Neuron (in vitro differentiated cells): ENCODE results near the gene C17orf78.

Experiments
- H2AFZ ChIP-seq: one replicate; pipeline ENCODE4 v1.6.1; 2013; ENCODE audit warnings: low read depth, mild to moderate bottlenecking, inconsistent platforms, low read length, moderate library complexity
- H3K27me3 ChIP-seq: one replicate; pipeline ENCODE4 v1.6.1; 2013; ENCODE audit warnings: low read length; ENCODE audit not compliant: insufficient read depth
- H3K36me3 ChIP-seq: one replicate; pipeline ENCODE4 v1.6.1; 2013; ENCODE audit warnings: low read length; ENCODE audit not compliant: insufficient read depth
- H3K4me1 ChIP-seq: one replicate; pipeline ENCODE4 v1.6.1; 2013; ENCODE audit warnings: low read length; ENCODE audit not compliant: insufficient read depth
- H3K4me3 ChIP-seq: 2 replicates; pipeline ENCODE4 v1.5.1; 2013; ENCODE audit warnings: mild to moderate bottlenecking, low read length, moderate library complexity
- H3K9me3 ChIP-seq: one replicate; pipeline ENCODE4 v1.6.1; 2013; ENCODE audit warnings: low read length

The C17orf78 gene

DNA sequence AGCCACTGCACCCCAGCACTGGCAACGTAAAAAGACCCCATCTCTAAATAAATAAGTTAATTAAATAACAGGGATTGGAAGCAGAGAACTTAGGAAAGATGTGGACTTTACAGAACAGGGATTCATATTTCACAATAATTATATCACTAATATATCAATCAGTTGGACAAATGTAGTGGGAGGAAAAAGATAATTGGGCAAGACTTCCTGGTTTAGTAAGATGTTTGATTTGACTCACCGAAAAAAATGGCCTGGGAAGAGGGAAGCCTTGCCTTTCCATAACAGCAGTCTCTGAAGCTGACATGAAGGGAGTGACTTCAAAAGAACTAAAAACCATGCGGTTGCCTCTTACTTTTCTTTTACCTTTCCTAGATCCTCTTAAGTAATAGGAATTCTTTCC, 15.2 kb upstream of the C17orf78 start:
- Histone ChIP-seq H3K36me3 (no peaks in the 10 kb centered on the region), H3K9me3 (no peaks in the 10 kb centered on the region), H3K27me3 (no peaks in the 10 kb centered on the region), H3K4me1 (peaks cover 21% of the 10 kb centered on the region), H3K4me3 (no peak overlapping the region), H2AFZ (no peak overlapping the region)

DNA sequence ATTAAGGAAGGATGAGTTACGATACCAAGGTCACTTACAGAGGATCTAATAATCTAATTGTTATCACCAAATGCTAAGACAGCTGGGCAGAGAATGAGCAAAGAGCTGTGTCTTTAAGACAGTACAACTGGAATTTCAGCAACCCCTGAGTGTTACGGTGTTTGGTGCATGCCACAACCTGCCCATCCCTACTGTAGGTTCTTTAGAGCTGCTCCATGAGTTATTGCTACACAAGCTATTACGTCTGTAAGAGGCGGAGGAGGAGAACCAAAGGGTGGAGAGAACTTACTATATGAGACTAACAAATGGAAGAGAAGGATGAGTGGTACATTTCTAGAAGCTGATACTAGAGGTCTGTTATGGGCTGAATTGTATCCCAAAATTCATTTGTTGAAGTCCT, 14.2 kb upstream of the C17orf78 start:
- Histone ChIP-seq H3K36me3 (no peaks in the 10 kb centered on the region), H2AFZ (no peak overlapping the region), H3K27me3 (no peaks in the 10 kb centered on the region), H3K9me3 (no peaks in the 10 kb centered on the region), H3K4me3 (no peak overlapping the region), H3K4me1 (peaks cover 21% of the 10 kb centered on the region)

DNA sequence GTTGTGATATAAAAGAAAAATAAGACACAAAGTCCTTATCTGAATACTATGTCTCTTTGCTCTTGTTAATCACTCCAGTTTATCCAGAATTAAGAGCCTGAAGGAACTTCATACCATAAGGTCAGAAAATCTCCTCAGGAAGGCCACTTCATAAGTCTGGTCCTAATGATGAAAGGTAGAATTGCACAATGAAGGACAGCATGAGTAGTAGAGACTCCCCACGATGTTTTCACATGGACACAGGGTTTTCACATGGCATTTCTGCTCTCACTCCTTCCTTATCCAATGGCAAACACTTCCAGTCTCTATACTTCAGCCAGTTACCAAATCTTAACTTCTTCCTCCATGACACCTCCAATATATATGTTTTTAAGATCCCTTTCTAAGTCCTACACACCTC, 10.2 kb upstream of the C17orf78 start:
- H3K4me1 ChIP-seq, result no peaks in the 10 kb centered on the region

DNA sequence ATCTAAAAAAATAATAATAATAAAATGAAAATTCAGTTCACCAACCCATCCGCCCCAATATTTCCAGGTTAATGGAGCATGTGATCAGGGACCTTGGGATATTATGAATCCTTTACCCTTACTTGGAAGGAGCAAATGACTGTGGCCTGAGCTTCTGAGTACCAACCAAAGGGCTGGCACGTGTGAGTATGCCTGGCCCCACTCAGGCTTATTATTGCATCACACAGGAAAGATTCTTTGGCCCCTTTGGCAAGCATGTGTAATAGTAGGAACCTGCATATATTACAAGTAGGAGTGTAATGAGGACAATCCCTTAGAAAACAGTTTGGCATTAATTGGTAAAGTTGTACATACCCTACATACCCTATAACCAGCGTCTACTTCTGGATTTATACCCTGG, 7.2 kb upstream of the C17orf78 start:
- Histone ChIP-seq H2AFZ (no peak overlapping the region), H3K4me1 (no peaks in the 10 kb centered on the region)

More for the DNA sequence above, 10.2 kb upstream of the C17orf78 start:
- no peaks in the 10 kb centered on the region for H3K36me3 ChIP-seq
- no peaks in the 10 kb centered on the region for H3K27me3 ChIP-seq
- H3K9me3 ChIP-seq, result no peaks in the 10 kb centered on the region
- no peak overlapping the region for H2AFZ ChIP-seq
- no peak overlapping the region for H3K4me3 ChIP-seq

DNA sequence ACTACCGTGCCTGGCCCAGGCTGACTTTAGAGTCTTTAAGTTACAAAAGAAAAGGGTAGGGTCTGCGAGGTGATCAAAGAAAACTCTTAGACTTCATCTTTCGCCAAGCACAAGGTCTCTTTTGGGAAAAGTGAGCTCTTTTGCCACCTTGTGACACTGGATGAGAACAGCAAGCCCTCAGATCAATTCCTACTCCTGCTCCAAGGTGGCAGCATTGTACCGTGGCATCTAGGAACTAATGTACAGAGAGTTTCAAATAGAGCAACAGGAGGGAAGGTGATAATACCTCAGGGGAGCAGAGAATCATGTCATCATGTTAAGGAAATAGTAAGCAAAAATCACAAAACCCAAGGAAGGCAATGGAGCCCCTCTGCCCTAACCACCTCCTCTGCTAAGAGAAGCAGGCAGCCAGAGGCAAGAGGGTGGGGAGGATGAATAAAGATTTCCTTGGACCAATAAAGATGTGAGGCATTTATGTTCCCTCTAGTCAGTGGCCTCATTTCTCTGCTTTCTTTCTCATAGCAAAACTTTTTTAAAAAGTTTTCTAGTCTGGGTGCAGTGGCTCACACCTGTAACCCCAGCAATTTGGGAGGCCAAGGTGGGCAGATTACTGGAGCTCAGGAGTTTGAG, 2.1 kb upstream of the C17orf78 start:
- Histone ChIP-seq H3K36me3 (no peaks in the 10 kb centered on the region), H3K9me3 (no peaks in the 10 kb centered on the region), H2AFZ (no peak overlapping the region), H3K4me3 (no peak overlapping the region), H3K4me1 (no peaks in the 10 kb centered on the region), H3K27me3 (no peaks in the 10 kb centered on the region)

More for the DNA sequence above, 7.2 kb upstream of the C17orf78 start:
- no peaks in the 10 kb centered on the region for H3K27me3 ChIP-seq
- H3K4me3 ChIP-seq, result no peak overlapping the region
- no peaks in the 10 kb centered on the region for H3K9me3 ChIP-seq
- no peaks in the 10 kb centered on the region for H3K36me3 ChIP-seq

DNA sequence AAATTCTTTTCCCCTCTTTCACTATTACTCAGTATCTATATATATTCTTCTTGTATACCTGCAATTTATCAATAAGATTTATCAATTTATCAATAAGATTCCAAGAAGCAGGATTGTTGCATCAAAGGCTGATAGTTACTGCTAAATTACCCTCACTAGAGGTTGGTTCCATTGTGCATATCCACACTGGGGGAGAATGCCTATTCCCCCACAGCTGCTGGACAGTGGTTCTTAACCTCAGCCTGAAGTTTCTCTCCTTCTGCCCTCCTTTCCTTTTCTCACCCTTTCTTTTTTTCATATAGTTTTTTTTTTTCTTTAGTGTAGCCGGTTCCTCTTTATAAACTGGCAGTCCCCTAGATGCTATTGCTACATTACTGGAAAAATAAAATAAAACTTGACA, 6.3 kb downstream of the C17orf78 start:
- Histone ChIP-seq H3K4me1 (no peaks in the 10 kb centered on the region), H3K9me3 (no peaks in the 10 kb centered on the region), H2AFZ (no peak overlapping the region), H3K36me3 (no peaks in the 10 kb centered on the region), H3K4me3 (no peak overlapping the region), H3K27me3 (no peaks in the 10 kb centered on the region)

DNA sequence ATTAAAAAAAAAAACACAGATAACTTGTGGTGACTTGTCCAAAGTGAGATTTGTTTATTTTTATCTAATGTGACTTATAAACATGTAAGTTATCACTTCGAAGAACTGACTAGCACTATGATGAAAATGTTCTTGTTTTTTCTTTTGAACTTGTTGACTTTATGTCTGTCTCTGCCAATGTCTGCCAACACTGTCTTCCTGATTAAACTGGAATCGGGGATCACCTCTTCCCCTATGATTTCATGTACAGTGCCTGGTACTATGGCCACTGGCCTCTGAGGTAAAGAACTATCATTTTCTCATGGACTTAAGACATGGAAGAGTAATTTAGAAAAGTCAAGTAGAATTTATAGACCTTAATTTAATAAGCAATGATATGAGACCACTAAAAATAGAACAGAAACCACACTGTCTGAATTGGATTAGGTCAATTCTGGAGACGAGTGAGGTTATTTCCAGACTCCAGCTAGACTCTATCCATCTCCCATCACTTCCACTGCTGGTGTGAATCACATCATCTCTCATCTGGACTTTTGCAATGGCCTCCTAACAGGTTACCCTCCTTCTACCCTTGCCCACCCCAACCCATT, 8.9 kb downstream of the C17orf78 start:
- no peaks in the 10 kb centered on the region for H3K9me3 ChIP-seq
- H3K27me3 ChIP-seq, result no peaks in the 10 kb centered on the region
- no peak overlapping the region for H3K4me3 ChIP-seq
- H3K36me3 ChIP-seq, result no peaks in the 10 kb centered on the region
- H3K4me1 ChIP-seq, result no peaks in the 10 kb centered on the region
- H2AFZ ChIP-seq, result no peak overlapping the region

DNA sequence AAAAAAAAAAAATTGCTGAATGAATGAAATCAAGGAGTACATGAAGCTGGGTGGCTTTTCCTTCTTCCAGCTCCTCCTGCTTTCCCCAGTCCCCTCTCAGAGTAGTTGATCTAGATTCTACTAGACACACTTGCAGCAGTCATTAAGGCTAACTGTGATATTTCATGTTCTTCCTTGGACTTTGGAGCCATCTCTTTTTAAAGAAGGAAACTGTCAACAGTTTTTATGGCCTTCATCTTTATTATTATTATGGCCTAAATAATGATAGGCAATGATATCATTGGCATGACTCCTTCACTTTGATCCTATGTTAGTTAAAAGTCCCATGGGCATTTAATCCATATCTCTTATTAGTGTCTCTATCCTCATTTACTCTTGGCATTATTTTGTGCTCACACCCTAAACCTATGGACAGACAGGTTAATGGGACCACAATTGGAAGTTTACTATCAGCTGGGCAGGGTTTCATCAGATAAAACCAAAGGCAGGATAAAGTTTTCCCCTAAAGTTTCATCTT, 9.7 kb downstream of the C17orf78 start:
- no peak overlapping the region for H3K4me3 ChIP-seq
- no peak overlapping the region for H2AFZ ChIP-seq
- no peaks in the 10 kb centered on the region for H3K27me3 ChIP-seq
- H3K9me3 ChIP-seq, result no peaks in the 10 kb centered on the region
- no peaks in the 10 kb centered on the region for H3K4me1 ChIP-seq
- no peaks in the 10 kb centered on the region for H3K36me3 ChIP-seq

DNA sequence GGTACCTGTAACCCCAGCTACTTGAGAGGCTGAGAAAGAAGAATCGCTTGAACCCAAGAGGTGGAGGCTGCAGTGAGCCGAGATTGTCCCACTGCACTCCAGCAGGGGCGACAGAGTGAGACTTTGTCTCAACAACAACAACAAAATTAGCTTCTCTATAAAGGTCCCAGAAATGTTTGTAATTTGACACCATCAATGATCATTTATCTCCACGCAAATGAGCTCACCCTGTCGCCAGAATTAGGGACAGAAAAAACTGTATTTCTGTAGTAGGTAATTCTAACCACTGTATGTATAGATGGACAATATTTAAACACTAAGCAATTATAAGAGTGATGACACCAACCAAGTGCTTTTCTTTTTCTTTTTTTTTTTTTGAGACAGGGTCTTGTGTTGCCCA, 10.7 kb downstream of the C17orf78 start:
- Histone ChIP-seq H3K27me3 (no peaks in the 10 kb centered on the region), H3K4me3 (no peak overlapping the region), H3K4me1 (no peaks in the 10 kb centered on the region), H3K9me3 (no peaks in the 10 kb centered on the region), H3K36me3 (no peaks in the 10 kb centered on the region), H2AFZ (no peak overlapping the region)

DNA sequence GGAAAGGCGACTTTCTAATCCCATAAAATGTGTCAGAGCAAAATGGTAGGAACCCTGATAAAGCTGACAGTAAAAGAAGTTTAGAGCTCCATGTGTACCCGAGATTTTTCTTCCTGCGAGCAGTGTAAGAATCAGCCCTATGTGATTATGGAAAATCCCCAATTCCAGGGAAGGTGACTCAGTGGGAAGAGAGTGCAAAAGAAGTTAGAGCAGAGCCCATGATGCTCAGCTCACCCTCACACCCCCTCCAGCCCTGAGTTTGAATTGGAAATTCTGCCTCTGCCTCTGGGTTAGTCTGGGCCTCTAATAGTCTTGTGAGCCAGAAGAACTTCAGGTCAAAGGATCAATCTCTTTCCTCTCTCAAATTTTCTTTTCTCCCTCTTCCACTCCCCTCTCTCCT, 12.5 kb downstream of the C17orf78 start:
- Histone ChIP-seq H2AFZ (no peak overlapping the region), H3K27me3 (no peaks in the 10 kb centered on the region), H3K4me3 (no peak overlapping the region), H3K9me3 (no peaks in the 10 kb centered on the region), H3K36me3 (no peaks in the 10 kb centered on the region), H3K4me1 (no peaks in the 10 kb centered on the region)

DNA sequence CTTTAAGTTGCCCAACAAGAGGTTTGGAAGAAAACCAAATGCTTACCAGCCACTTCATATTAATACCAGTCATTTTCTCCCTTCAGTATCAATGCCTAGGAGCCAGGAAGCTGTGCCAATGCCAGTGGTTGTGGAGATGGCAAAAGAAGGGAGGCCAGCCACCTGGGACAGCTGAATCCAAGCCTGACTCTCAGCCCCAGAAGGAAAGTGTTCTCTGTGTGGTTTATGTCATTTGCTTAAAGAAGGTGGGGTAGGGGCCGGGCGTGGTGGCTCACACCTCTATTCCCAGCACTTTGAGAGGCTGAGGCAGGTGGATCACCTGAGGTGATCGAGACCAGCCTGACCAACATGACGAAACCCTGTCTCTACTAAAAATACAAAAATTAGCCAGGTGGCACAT, 13.4 kb downstream of the C17orf78 start:
- Histone ChIP-seq H3K9me3 (no peaks in the 10 kb centered on the region), H3K4me1 (no peaks in the 10 kb centered on the region), H3K4me3 (no peak overlapping the region), H2AFZ (no peak overlapping the region), H3K27me3 (no peaks in the 10 kb centered on the region), H3K36me3 (no peaks in the 10 kb centered on the region)

DNA sequence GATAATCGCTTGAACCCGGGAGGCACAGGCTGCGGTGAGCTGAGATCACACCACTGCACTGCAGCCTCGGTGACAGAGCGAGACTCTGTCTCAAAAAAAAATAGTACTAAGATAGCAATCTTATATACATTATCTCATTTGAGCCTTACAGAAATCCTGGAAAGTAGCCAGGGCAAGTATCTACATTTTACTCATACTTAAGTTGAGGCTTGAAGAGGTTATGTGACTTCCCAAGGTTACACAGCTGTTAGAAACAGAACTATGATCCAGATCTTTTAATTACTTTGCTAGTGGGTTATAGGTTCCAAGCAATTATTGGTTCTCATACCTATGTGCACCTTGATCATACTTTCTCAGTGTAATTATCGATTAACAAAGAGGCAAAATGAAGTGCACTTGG, 15.4 kb downstream of the C17orf78 start:
- no peaks in the 10 kb centered on the region for H3K4me1 ChIP-seq
- no peaks in the 10 kb centered on the region for H3K36me3 ChIP-seq
- no peak overlapping the region for H2AFZ ChIP-seq
- H3K27me3 ChIP-seq, result no peaks in the 10 kb centered on the region
- H3K9me3 ChIP-seq, result no peaks in the 10 kb centered on the region
- H3K4me3 ChIP-seq, result no peak overlapping the region

DNA sequence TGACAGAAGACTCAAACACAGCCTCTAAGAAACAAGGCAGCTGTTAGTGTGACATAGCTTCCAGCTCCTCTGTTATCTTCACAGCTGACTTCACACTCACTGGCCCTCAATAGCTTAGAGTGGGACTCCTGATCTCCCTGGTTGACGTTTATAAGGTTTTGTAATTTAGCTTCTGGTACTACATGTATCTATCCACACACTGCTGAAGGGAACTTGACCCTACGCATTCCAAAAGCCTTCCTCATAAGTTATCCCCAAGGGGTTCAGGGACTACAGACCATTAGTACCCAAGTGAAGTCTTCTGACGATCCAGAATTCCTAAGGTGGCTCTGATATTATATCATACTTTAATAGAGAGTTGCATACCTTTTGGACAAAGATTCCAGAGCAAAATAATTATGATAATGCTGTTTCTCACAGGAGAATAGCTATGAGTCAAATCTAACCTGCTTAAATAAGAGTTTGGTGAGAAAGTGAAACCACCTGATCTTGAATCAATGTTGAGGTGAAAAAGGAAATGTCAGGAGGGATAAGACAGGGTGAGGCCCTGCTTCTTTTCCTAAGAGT, 16.3 kb downstream of the C17orf78 start:
- no peak overlapping the region for H2AFZ ChIP-seq
- no peaks in the 10 kb centered on the region for H3K27me3 ChIP-seq
- H3K9me3 ChIP-seq, result no peaks in the 10 kb centered on the region

More for the DNA sequence above, 16.3 kb downstream of the C17orf78 start:
- H3K4me1 ChIP-seq, result no peaks in the 10 kb centered on the region
- H3K4me3 ChIP-seq, result no peak overlapping the region
- no peaks in the 10 kb centered on the region for H3K36me3 ChIP-seq
